Right cardiac atrium (tissue), 5 donors: ENCODE results near the gene DNAI2. TPM values are rescaled to one million over a fixed set of nuclear protein-coding genes. Genes with fewer than 3 reads are reported as not detected.

Source experiments
- ATAC-seq, 2 donors: fragments of 200-7000 bp; cut with Tn5 transposase; one replicate each; pipeline versions ENCODE4 v1.8.0 to v1.9.1; 2020; ENCODE audit warnings: moderate library complexity in 2 of 2, mild to moderate bottlenecking in 1 of 2
- DNase-seq, 3 donors: peaks; one replicate each; pipeline ENCODE4 v3.0.0-alpha.2; 2020
- H3K27ac ChIP-seq: one replicate; pipeline ENCODE4 v1.5.1; 2013; ENCODE audit warnings: mild to moderate bottlenecking, low read length, control low read depth, moderate library complexity
- H3K27me3 ChIP-seq: one replicate; pipeline ENCODE4 v1.6.1; 2013; ENCODE audit not compliant: control insufficient read depth, insufficient read depth
- H3K4me1 ChIP-seq: one replicate; pipeline ENCODE4 v1.6.1; 2013; ENCODE audit warnings: low read length; ENCODE audit not compliant: control insufficient read depth, insufficient read depth
- H3K4me3 ChIP-seq: one replicate; pipeline ENCODE4 v1.5.1; 2013; ENCODE audit warnings: low read length, control low read depth
- H3K9me3 ChIP-seq: one replicate; pipeline ENCODE4 v1.6.1; 2013; ENCODE audit warnings: low read length; ENCODE audit not compliant: control insufficient read depth
- WGBS: extraction: QIAGEN DNeasy Blood & Tissue Kit; methylation state at CpG from one replicate; pipeline ENCODE4 v1.1.7; 2013; 5-methylcytosine and 5-hydroxymethylcytosine counted together
- intact Hi-C, 4 donors: fragments of 100-400 bp; cut with DNase I; formaldehyde crosslinking; loops; one replicate each; pipeline versions ENCODE4 v1.11.0 to v1.14.0; 2022 to 2023
- polyA plus RNA-seq: library from polyadenylated mRNA; stranded (reverse); fragments of 200-250 nt; gene quantifications from one replicate; pipeline ENCODE4 v1.2.3, GENCODE V29; 2013
- total RNA-seq, 4 donors: library from RNA; stranded (reverse); fragmentation: NEBNext Ultra II Directional; extraction: Animal tissue kit (Norgen Biotek cat#: 25700); gene quantifications; one replicate each; pipeline ENCODE4 v1.2.1, GENCODE V29; 2021
- donor health status: healthy with polysubstance abuse.
- donor health status: DM: no; HTN: yes; CAD: no.
- donor health status: DM: no; HTN: no; CAD: no.
- donor health status: DM: no; HTN: yes; CAD: no; lungs with severe emphysema.
- donor health status: DM: yes; HTN: yes; CAD: no.

Gene DNAI2
- total and polyA plus RNA-seq, 5 donors = 0.33 TPM; not detected in 4

GRCh38 chr17:74235040-74235581, 38.9 kb upstream of the DNAI2 start:
- Histone ChIP-seq H3K9me3 (no peaks in the 10 kb centered on the region), H3K27me3 (no peaks in the 10 kb centered on the region), H3K4me3 (no peak overlapping the region), H3K4me1 (peaks cover 8% of the 10 kb centered on the region), H3K27ac (peak overlapping the region; percentile 13)
- ATAC-seq (peak; percentile 13 to 24), DNase-seq (peak in 2 of 3 donors; percentile 60 to 63)
- WGBS = 30% methylated on average over 19 of the region's 19 CpGs
- intact Hi-C loops = no loop called here

- no peaks in the 10 kb centered on the region for H3K27me3 ChIP-seq
- 34% methylated on average over 8 of the region's 8 CpGs for WGBS
- no peaks in the 10 kb centered on the region for H3K9me3 ChIP-seq
- ATAC-seq (peak in 1 of 2 donors; percentile 27), DNase-seq (peak in 1 of 3 donors; percentile 56)
- intact Hi-C loops = no loop called here
- H3K27ac ChIP-seq = peak overlapping the region; percentile 31
- no peak overlapping the region for H3K4me3 ChIP-seq
- peaks cover 10% of the 10 kb centered on the region for H3K4me1 ChIP-seq
Measured at GRCh38 chr17:74235911-74236371, 38.1 kb upstream of the DNAI2 start.

DNA sequence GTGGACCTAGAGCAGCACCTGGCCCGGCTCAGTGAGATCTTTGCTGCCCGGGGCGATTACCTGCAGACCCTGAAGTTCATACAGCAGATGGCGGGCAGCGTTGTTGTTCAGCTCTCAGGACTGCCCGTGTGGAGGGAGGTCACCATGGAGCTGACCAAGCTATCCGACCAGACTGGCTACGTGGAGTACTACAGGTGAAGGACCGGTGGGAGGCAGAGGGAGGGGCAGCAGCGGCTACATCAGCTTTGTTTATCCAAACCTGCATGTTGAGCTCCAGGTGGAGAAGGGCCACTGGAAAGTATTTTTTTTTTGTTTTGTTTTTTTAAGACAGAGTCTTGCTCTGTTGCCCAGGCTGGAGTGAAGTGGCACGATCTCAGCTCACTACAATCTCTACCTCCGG, 36.7 kb upstream of the DNAI2 start:
- Histone ChIP-seq H3K9me3 (no peaks in the 10 kb centered on the region), H3K4me1 (peaks cover 18% of the 10 kb centered on the region), H3K27ac (no peak overlapping the region), H3K4me3 (no peak overlapping the region), H3K27me3 (no peaks in the 10 kb centered on the region)
- intact Hi-C loops = no loop called here
- ATAC-seq (no peak), DNase-seq (no peak)
- 91% methylated on average over 12 of the region's 12 CpGs for WGBS

DNA sequence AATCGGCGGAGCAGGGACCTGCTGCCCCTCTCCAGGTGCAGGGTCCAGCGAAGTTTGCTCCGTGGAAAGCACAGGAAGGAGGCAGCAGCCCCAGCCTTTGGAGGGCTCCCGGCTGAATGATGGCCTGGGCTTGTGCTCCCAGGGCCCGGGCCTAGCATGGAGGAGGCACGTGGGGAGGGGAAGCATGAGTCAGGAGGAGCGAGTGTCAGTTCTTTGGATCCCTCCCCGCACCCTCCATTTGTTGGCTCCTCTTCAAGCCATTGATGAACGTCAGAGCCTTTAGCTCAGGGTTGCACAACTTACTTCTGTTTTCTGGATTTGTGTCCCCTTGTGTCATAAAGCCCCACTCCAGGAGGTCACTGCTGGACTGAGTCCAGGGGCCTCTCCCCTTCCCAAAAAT, 34.9 kb upstream of the DNAI2 start:
- H3K27ac ChIP-seq = no peak overlapping the region

DNA sequence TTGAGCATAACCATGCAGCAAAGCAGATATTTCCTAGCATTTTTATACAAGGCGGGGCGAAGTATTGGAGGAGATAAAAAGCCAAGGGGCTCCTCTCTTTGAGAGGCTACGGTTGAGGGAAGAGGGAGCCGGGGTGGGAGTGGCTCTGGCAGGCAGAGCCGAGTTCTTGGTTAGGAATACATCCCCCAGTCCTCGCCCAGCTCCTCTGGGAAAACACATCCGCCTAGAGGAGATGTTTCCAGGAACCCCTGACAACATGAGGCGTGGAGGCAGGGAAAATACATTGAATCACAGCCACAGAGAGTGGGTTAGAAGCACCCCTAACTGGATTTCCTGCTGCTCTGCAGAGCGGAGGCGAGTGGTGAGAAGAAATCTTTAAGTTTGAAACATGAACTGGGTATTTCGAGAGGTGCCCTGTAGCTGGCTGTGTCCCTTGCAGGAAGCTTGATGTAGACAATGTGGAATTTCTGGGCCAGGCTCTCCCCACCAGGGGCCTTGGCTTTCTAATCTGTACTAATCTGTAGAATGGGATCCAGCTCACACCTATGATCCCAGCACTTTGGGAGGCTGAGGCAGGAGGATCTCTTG, 33.3 kb upstream of the DNAI2 start:
- no peak overlapping the region for H3K4me3 ChIP-seq
- DNase-seq (peak; percentile 68 to 85 (median 74)), ATAC-seq (peak; percentile 29 to 80)
- H3K9me3 ChIP-seq = no peaks in the 10 kb centered on the region
- WGBS = 37% methylated on average over 11 of the region's 11 CpGs
- peak overlapping the region; percentile 14 for H3K27ac ChIP-seq
- H3K4me1 ChIP-seq = peaks cover 14% of the 10 kb centered on the region
- H3K27me3 ChIP-seq = no peaks in the 10 kb centered on the region
- intact Hi-C loops = no loop called here

More for the DNA sequence above, 34.9 kb upstream of the DNAI2 start:
- Histone ChIP-seq H3K9me3 (no peaks in the 10 kb centered on the region), H3K4me1 (peaks cover 18% of the 10 kb centered on the region), H3K4me3 (no peak overlapping the region), H3K27me3 (no peaks in the 10 kb centered on the region)
- ATAC-seq (no peak), DNase-seq (peak; percentile 50 to 70 (median 66))
- intact Hi-C loops = no loop called here
- 59% methylated on average over 10 of the region's 10 CpGs for WGBS

- Histone ChIP-seq H3K4me3 (no peak overlapping the region), H3K27me3 (no peaks in the 10 kb centered on the region), H3K9me3 (no peaks in the 10 kb centered on the region), H3K4me1 (peaks cover 12% of the 10 kb centered on the region), H3K27ac (peak overlapping the region; percentile 14)
- intact Hi-C loops = no loop called here
- ATAC-seq (peak; percentile 10 to 37), DNase-seq (peak in 2 of 3 donors; percentile 49 to 72)
- 32% methylated on average over 10 of the region's 10 CpGs for WGBS
Measured at GRCh38 chr17:74241431-74241830, 32.6 kb upstream of the DNAI2 start.

GRCh38 chr17:74241847-74242246, 32.2 kb upstream of the DNAI2 start:
- Histone ChIP-seq H3K27me3 (no peaks in the 10 kb centered on the region), H3K4me3 (no peak overlapping the region), H3K27ac (peak overlapping the region; percentile 14), H3K4me1 (peaks cover 10% of the 10 kb centered on the region), H3K9me3 (no peaks in the 10 kb centered on the region)
- WGBS = 76% methylated on average over 2 of the region's 2 CpGs
- intact Hi-C loops = no loop called here
- DNase-seq (no peak), ATAC-seq (no peak)

GRCh38 chr17:74243013-74243755, 30.9 kb upstream of the DNAI2 start:
- intact Hi-C loops = no loop called here
- peak overlapping the region; percentile 55 for H3K27ac ChIP-seq

DNA sequence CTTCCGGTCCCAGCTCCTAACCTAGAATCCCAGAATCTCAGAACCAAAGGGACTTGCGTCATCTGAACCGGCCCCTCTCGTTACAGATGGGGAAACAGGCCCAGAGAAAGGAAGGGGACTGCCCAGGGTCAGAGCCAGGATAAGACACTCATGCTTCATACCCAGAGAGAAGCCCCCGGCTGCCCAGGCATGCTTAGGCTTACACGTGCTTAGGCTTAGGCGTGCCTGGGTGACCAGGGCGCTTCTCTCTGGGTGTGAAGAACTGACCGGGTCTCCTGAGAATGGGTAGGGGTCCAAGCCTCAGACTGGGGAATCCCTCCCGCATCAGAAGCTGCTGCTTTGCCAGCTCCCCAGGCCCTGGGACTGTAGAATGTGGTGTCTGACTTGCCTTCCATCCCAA, 29.9 kb upstream of the DNAI2 start:
- no peak for DNase-seq
- no peaks in the 10 kb centered on the region for H3K9me3 ChIP-seq
- H3K4me1 ChIP-seq = peaks cover 10% of the 10 kb centered on the region
- intact Hi-C loops = no loop called here
- H3K27me3 ChIP-seq = no peaks in the 10 kb centered on the region
- WGBS = 88% methylated on average over 10 of the region's 10 CpGs
- no peak for ATAC-seq
- no peak overlapping the region for H3K27ac ChIP-seq
- no peak overlapping the region for H3K4me3 ChIP-seq

More at GRCh38 chr17:74243013-74243755, 30.9 kb upstream of the DNAI2 start:
- Histone ChIP-seq H3K4me1 (peaks cover 10% of the 10 kb centered on the region), H3K9me3 (no peaks in the 10 kb centered on the region), H3K4me3 (no peak overlapping the region), H3K27me3 (no peaks in the 10 kb centered on the region)
- ATAC-seq (peak; percentile 63 to 84), DNase-seq (peak; percentile 61 to 85 (median 83))
- WGBS = 45% methylated on average over 13 of the region's 13 CpGs

DNA sequence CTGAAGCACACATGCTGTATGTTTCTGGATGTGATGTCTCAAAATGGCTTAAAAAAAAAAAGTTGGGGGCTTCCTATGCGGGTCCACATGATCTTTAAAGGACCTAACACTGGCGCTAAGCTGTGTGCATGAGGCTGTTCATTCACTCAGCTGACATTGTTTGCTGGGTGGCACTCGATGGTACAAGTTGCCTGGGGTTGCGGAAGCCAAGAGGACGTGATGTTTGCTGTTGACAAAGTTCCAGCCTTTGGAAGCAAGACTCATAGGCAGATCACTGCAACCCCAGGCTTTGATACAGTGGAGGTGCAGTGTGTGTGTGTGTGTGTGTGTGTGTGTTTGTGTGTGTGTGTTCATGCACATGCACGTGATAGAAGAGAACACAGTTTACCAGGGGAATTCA, 29.5 kb upstream of the DNAI2 start:
- ATAC-seq (no peak), DNase-seq (no peak)
- no peak overlapping the region for H3K4me3 ChIP-seq
- no peaks in the 10 kb centered on the region for H3K27me3 ChIP-seq
- H3K27ac ChIP-seq = no peak overlapping the region
- H3K9me3 ChIP-seq = no peaks in the 10 kb centered on the region
- peaks cover 10% of the 10 kb centered on the region for H3K4me1 ChIP-seq
- intact Hi-C loops = no loop called here
- 64% methylated on average over 6 of the region's 6 CpGs for WGBS

GRCh38 chr17:74245145-74245831, 28.7 kb upstream of the DNAI2 start:
- H3K9me3 ChIP-seq = no peaks in the 10 kb centered on the region
- no peak overlapping the region for H3K4me3 ChIP-seq
- no peak overlapping the region for H3K27ac ChIP-seq
- no peaks in the 10 kb centered on the region for H3K27me3 ChIP-seq
- whole genome bisulfite sequencing = 70% methylated on average over 21 of the region's 21 CpGs
- intact Hi-C loops = no loop called here
- peaks cover 10% of the 10 kb centered on the region for H3K4me1 ChIP-seq
- no peak for ATAC-seq
- DNase-seq = peak in 1 of 3 donors; percentile 61
